BLaER1 (cell line): ENCODE data around the gene CTCFL.
"Not testable (repeated sequence)": the region's sequence is repeated elsewhere in the genome, so short reads cannot be mapped to it uniquely, and the experiment has no call there.

Source experiments
- H3K27ac ChIP-seq: shearing (Covaris generic); formaldehyde crosslinking; 2 replicates; pipeline ENCODE4 v1.8.1; 2022
- H3K27me3 ChIP-seq: shearing (Covaris generic); formaldehyde crosslinking; 2 replicates; pipeline ENCODE4 v1.8.1; 2022
- H3K36me3 ChIP-seq: shearing (Covaris generic); formaldehyde crosslinking; 2 replicates; pipeline ENCODE4 v1.8.1; 2022
- H3K4me1 ChIP-seq: shearing (Covaris generic); formaldehyde crosslinking; 2 replicates; pipeline ENCODE4 v1.8.1; 2022
- H3K4me2 ChIP-seq: shearing (Covaris generic); formaldehyde crosslinking; 2 replicates; pipeline ENCODE4 v1.8.1; 2022
- H3K4me3 ChIP-seq: shearing (Covaris generic); formaldehyde crosslinking; 2 replicates; pipeline ENCODE4 v1.8.1; 2022
- H3K9ac ChIP-seq: shearing (Covaris generic); formaldehyde crosslinking; 2 replicates; pipeline ENCODE4 v1.8.1; 2022
- H3K9me3 ChIP-seq: shearing (Covaris generic); formaldehyde crosslinking; 2 replicates; pipeline ENCODE4 v1.8.1; 2022
- H4K20me1 ChIP-seq: shearing (Covaris generic); formaldehyde crosslinking; 2 replicates; pipeline ENCODE4 v1.8.1; 2022
- Cebpa-rat ChIP-seq: shearing (Covaris generic); IDR thresholded peaks from 2 replicates; pipeline ENCODE4 v1.8.1; 2022

Gene CTCFL

DNA sequence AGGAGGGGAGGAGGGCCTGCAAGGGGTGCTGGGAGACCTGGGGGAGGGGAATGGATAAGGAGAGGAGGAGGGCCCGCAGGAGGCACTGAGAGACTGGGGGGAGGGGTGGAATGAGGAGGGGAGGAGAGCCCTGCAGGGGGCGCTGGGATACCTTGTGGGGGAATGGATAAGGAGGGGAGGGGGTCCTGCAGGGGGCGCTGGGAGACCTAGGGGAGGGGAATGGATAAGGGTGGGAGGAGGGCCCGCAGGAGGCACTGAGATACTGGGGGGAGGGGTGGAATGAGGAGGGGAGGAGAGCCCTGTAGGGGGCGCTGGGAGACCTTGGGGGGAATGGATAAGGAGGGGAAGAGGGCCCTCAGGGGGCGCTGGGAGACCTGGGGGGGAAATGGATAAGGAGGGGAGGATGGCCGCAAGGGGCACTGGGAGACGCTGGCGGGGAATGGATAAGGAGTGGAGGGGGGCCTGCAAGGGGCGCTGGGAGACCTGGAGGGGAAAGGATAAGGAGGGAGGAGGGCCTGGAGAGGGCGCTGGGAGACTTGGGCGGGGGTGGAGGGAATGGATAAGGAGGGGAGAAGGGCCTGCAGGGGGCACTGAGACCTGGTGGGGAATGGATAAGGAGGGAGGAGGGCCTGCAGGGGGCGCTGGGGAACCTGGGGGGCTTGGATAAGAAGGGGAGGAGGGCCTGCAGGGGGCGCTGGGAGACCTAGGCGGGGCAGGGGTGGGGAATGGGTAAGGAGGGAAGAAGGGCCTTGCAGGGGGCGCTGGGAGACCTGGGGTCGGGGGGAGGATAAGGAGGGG, 1.3 kb upstream of the CTCFL start:
- Histone ChIP-seq H3K9me3 (no peaks in the 10 kb centered on the region), H3K4me1 (peaks cover 5% of the 10 kb centered on the region; the same call in 1 of the 2 replicates), H3K9ac (no peak overlapping the region), H4K20me1 (no peaks in the 10 kb centered on the region), H3K27ac (no peak overlapping the region), H3K36me3 (no peaks in the 10 kb centered on the region), H3K4me2 (no peak overlapping the region), H3K4me3 (no peak overlapping the region), H3K27me3 (no peaks in the 10 kb centered on the region)
- no peak for TF ChIP-seq Cebpa-rat

DNA sequence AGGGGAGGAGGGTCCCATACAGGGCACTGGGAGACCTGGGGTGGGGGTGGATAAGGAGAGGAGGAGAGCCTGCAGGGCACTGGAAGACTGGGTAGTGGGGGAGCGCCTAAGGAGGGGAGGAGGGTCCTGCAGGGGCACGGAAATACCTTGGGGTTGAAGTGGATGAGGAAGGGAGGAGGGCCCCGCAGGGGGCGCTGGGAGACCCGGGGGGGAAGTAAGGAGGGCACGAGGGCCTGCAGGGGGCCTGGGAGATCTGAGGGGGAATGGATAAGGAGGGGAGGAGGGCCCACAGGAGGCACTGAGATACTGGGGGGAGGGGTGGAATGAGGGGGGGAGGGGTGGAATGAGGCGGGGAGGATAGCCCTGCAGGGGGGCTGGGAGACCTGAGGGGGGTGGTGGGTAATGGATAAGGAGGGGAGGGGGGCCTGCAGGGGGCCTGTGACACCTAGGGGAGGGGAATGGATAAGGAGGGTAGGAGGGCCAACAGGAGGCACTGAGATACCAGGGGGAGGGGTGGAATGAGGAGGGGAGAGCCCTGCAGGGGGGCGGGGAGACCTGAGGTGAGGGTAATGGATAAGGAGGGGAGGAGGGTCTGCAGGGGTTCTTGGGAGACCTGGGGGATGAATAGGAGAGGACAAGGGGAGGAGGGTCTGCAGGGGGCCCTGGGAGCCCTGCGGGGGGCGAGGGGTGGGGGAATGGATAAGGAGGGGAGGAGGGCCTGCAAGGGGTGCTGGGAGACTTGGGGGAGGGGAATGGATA, 567 bp upstream of the CTCFL start:
- Histone ChIP-seq H3K4me1 (peaks cover 5% of the 10 kb centered on the region; the same call in 1 of the 2 replicates), H3K27ac (no peak overlapping the region), H3K9ac (no peak overlapping the region), H3K4me3 (no peak overlapping the region), H3K27me3 (no peaks in the 10 kb centered on the region), H3K4me2 (no peak overlapping the region), H3K9me3 (no peaks in the 10 kb centered on the region), H3K36me3 (no peaks in the 10 kb centered on the region), H4K20me1 (no peaks in the 10 kb centered on the region)
- TF ChIP-seq Cebpa-rat: no peak

DNA sequence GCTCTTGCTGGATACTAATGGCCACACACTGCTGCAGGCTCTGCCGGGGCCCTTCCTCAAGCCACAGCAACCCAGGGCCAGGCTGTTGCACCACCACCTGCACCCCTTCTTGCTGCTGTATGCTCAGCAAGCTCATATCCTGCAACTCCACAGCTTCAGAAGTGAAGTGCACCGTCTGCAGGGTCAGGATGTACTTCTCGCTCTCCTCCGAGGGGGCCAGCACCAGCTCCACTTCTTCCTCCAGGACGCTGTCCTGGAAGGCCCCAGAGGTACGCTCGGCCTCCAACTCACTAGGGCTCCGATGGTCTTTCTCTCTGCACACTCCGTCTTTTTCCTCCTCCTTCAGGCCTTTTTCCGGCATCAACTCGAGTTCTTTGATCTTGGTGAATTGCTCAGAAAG, 1.2 kb downstream of the CTCFL start:
- Histone ChIP-seq H4K20me1 (no peaks in the 10 kb centered on the region), H3K27me3 (no peaks in the 10 kb centered on the region), H3K4me3 (no peak overlapping the region), H3K27ac (no peak overlapping the region), H3K4me2 (no peak overlapping the region), H3K9ac (no peak overlapping the region), H3K4me1 (peaks cover 5% of the 10 kb centered on the region; the same call in 1 of the 2 replicates), H3K36me3 (no peaks in the 10 kb centered on the region), H3K9me3 (no peaks in the 10 kb centered on the region)
- no peak for TF ChIP-seq Cebpa-rat

GRCh38 chr20:57522380-57523140, 2.4 kb downstream of the CTCFL start:
- H3K4me3 ChIP-seq: no peak overlapping the region
- H3K27ac ChIP-seq: no peak overlapping the region
- H3K4me2 ChIP-seq: no peak overlapping the region
- no peak for TF ChIP-seq Cebpa-rat
- H3K9ac ChIP-seq: no peak overlapping the region
- no peaks in the 10 kb centered on the region for H3K27me3 ChIP-seq
- H3K9me3 ChIP-seq: no peaks in the 10 kb centered on the region
- H3K4me1 ChIP-seq: peaks cover 5% of the 10 kb centered on the region; the same call in 1 of the 2 replicates
- no peaks in the 10 kb centered on the region for H4K20me1 ChIP-seq
- no peaks in the 10 kb centered on the region for H3K36me3 ChIP-seq

DNA sequence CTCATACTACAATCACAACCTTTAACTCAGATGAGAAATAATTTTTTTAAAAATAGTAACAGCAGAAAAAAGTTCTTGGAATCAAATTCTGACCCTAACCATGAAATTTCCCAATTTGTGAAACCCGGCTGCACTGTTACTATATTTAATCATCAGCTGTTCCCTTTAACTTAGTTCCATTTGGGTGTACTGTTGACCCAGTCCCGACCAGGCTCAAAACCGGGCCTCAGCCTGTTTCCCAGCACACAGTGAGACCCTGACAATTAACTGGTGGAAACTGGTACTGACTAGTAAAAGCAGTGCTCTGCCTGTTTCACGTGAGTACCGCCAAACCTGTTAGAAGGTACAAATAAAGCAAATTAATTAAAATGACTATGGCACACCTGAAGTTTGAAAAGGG, 7.0 kb downstream of the CTCFL start:
- Histone ChIP-seq H3K9ac (no peak overlapping the region), H3K27me3 (no peaks in the 10 kb centered on the region), H3K36me3 (no peaks in the 10 kb centered on the region), H3K4me3 (no peak overlapping the region), H3K27ac (no peak overlapping the region), H4K20me1 (no peaks in the 10 kb centered on the region), H3K4me2 (no peak overlapping the region), H3K9me3 (no peaks in the 10 kb centered on the region), H3K4me1 (no peaks in the 10 kb centered on the region)
- no peak for TF ChIP-seq Cebpa-rat

- Histone ChIP-seq H4K20me1 (no peaks in the 10 kb centered on the region), H3K36me3 (no peaks in the 10 kb centered on the region), H3K4me2 (no peak overlapping the region), H3K27me3 (no peaks in the 10 kb centered on the region), H3K4me1 (no peaks in the 10 kb centered on the region), H3K27ac (no peak overlapping the region), H3K9me3 (no peaks in the 10 kb centered on the region), H3K4me3 (no peak overlapping the region), H3K9ac (no peak overlapping the region)
- no peak for TF ChIP-seq Cebpa-rat
Observed at GRCh38 chr20:57514273-57514751, 10.6 kb downstream of the CTCFL start.

GRCh38 chr20:57513199-57513598, 11.7 kb downstream of the CTCFL start:
- Histone ChIP-seq H3K9me3 (no peaks in the 10 kb centered on the region), H3K36me3 (no peaks in the 10 kb centered on the region), H3K27ac (no peak overlapping the region), H3K4me2 (no peak overlapping the region), H3K4me1 (no peaks in the 10 kb centered on the region), H3K27me3 (no peaks in the 10 kb centered on the region), H3K4me3 (no peak overlapping the region), H4K20me1 (no peaks in the 10 kb centered on the region), H3K9ac (no peak overlapping the region)
- no peak for TF ChIP-seq Cebpa-rat

DNA sequence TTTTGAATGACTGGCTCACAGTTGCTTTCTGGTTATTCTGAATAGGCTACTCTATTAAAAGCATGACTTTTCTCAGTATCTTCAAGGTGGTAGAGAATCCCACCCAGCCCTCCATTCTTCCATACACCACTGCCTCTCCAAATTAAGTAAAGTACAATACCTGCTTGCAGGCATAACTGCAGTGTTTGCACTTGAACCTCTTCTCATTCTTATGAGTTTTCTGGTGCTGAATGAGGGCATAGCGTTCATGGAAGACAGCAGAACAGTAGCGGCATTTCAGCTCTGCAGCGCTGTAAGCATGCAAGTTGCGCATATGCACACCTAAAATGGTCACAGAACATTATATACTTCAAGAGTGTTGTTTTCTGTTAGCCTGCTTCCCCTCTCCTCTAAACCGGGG, 12.5 kb downstream of the CTCFL start:
- Histone ChIP-seq H4K20me1 (no peaks in the 10 kb centered on the region), H3K9ac (no peak overlapping the region), H3K4me1 (peaks cover 5% of the 10 kb centered on the region), H3K36me3 (no peaks in the 10 kb centered on the region), H3K4me3 (no peak overlapping the region), H3K4me2 (no peak overlapping the region), H3K27me3 (no peaks in the 10 kb centered on the region), H3K9me3 (no peaks in the 10 kb centered on the region), H3K27ac (no peak overlapping the region)
- no peak for TF ChIP-seq Cebpa-rat

GRCh38 chr20:57511709-57512108, 13.2 kb downstream of the CTCFL start:
- H3K9ac ChIP-seq: not testable (repeated sequence)

More at GRCh38 chr20:57511709-57512108, 13.2 kb downstream of the CTCFL start:
- H3K36me3 ChIP-seq, H3K9me3 ChIP-seq, H3K4me3 ChIP-seq, H4K20me1 ChIP-seq, H3K4me2 ChIP-seq, H3K27ac ChIP-seq, H3K27me3 ChIP-seq: not testable (repeated sequence)
- H3K4me1 ChIP-seq: peaks cover 12% of the 10 kb centered on the region
